Dendritic cell treated with granulocyte-macrophage colony-stimulating factor and Interleukin-4, amounts not matched to agents 40 ng/mL and 50 ng/mL, for 4 days (primary cell): ENCODE data around the gene CRYBA2.

ENCODE experiments used
- H3K27ac Mint-ChIP-seq: one replicate; pipeline ENCODE4 v1.8.0; 2022; ENCODE audit warnings: mild to moderate bottlenecking, mixed read lengths
- H3K27me3 Mint-ChIP-seq: one replicate; pipeline ENCODE4 v1.8.0; 2022; ENCODE audit warnings: mild to moderate bottlenecking, mixed read lengths
- H3K36me3 Mint-ChIP-seq: one replicate; pipeline ENCODE4 v1.8.0; 2022; ENCODE audit warnings: low read depth, mixed read lengths
- H3K4me1 Mint-ChIP-seq: one replicate; pipeline ENCODE4 v1.8.0; 2022; ENCODE audit warnings: low read depth, mixed read lengths
- H3K4me3 Mint-ChIP-seq: one replicate; pipeline ENCODE4 v1.8.0; 2022; ENCODE audit warnings: mild to moderate bottlenecking, moderate library complexity, mixed read lengths
- H3K9me3 Mint-ChIP-seq: one replicate; pipeline ENCODE4 v1.8.0; 2022; ENCODE audit warnings: mixed read lengths
- intact Hi-C: fragments of 100-400 bp; cut with micrococcal nuclease; formaldehyde crosslinking; loops from one replicate; pipeline ENCODE4 v1.15.0; 2022

CRYBA2 gene

GRCh38 chr2:219028996-219029828 is 36.0 kb upstream of the CRYBA2 start:
- Mint-ChIP-seq H3K27me3 (peaks cover 24% of the 10 kb centered on the region), H3K36me3 (no peaks in the 10 kb centered on the region), H3K4me3 (no peak overlapping the region), H3K9me3 (no peaks in the 10 kb centered on the region), H3K27ac (no peak overlapping the region), H3K4me1 (no peaks in the 10 kb centered on the region)
- intact Hi-C loops: loop anchor here (1.0 kb wide), 2 partner anchors 90 to 126 kb away; no protein-coding TSS in a partner anchor

GRCh38 chr2:219028141-219028540 is 34.9 kb upstream of the CRYBA2 start:
- peaks cover 18% of the 10 kb centered on the region for H3K27me3 Mint-ChIP-seq
- H3K9me3 Mint-ChIP-seq: no peaks in the 10 kb centered on the region
- H3K4me1 Mint-ChIP-seq: no peaks in the 10 kb centered on the region
- no peak overlapping the region for H3K4me3 Mint-ChIP-seq
- intact Hi-C loops: no loop called here
- H3K27ac Mint-ChIP-seq: no peak overlapping the region
- H3K36me3 Mint-ChIP-seq: no peaks in the 10 kb centered on the region

GRCh38 chr2:219027511-219028055 is 34.4 kb upstream of the CRYBA2 start:
- H3K4me3 Mint-ChIP-seq: no peak overlapping the region
- intact Hi-C loops: no loop called here

GRCh38 chr2:219026946-219027345 is 33.7 kb upstream of the CRYBA2 start:
- Mint-ChIP-seq H3K4me1 (no peaks in the 10 kb centered on the region), H3K9me3 (no peaks in the 10 kb centered on the region)

More at GRCh38 chr2:219027511-219028055, 34.4 kb upstream of the CRYBA2 start:
- no peaks in the 10 kb centered on the region for H3K4me1 Mint-ChIP-seq
- H3K9me3 Mint-ChIP-seq: no peaks in the 10 kb centered on the region
- H3K27me3 Mint-ChIP-seq: peaks cover 15% of the 10 kb centered on the region
- H3K27ac Mint-ChIP-seq: no peak overlapping the region
- no peaks in the 10 kb centered on the region for H3K36me3 Mint-ChIP-seq

GRCh38 chr2:219025637-219026585 is 32.7 kb upstream of the CRYBA2 start:
- Mint-ChIP-seq H3K9me3 (no peaks in the 10 kb centered on the region), H3K27ac (no peak overlapping the region), H3K4me1 (peaks cover 3% of the 10 kb centered on the region), H3K4me3 (no peak overlapping the region), H3K27me3 (peaks cover 6% of the 10 kb centered on the region), H3K36me3 (no peaks in the 10 kb centered on the region)
- intact Hi-C loops: no loop called here

More at GRCh38 chr2:219026946-219027345, 33.7 kb upstream of the CRYBA2 start:
- H3K4me3 Mint-ChIP-seq: no peak overlapping the region
- no peak overlapping the region for H3K27ac Mint-ChIP-seq
- peaks cover 9% of the 10 kb centered on the region for H3K27me3 Mint-ChIP-seq
- no peaks in the 10 kb centered on the region for H3K36me3 Mint-ChIP-seq
- intact Hi-C loops: no loop called here

- intact Hi-C loops: no loop called here
- no peak overlapping the region for H3K27ac Mint-ChIP-seq
- no peaks in the 10 kb centered on the region for H3K36me3 Mint-ChIP-seq
- no peaks in the 10 kb centered on the region for H3K9me3 Mint-ChIP-seq
- no peak overlapping the region for H3K4me3 Mint-ChIP-seq
- H3K27me3 Mint-ChIP-seq: peaks cover 6% of the 10 kb centered on the region
- H3K4me1 Mint-ChIP-seq: peaks cover 6% of the 10 kb centered on the region
Observed at GRCh38 chr2:219024059-219024458, 30.8 kb upstream of the CRYBA2 start.

- Mint-ChIP-seq H3K27me3 (peaks cover 3% of the 10 kb centered on the region), H3K9me3 (no peaks in the 10 kb centered on the region), H3K4me1 (peaks cover 6% of the 10 kb centered on the region), H3K4me3 (no peak overlapping the region), H3K27ac (no peak overlapping the region), H3K36me3 (no peaks in the 10 kb centered on the region)
- intact Hi-C loops: no loop called here
Observed at GRCh38 chr2:219023045-219023605, 29.9 kb upstream of the CRYBA2 start.

GRCh38 chr2:219022616-219023015 is 29.4 kb upstream of the CRYBA2 start:
- Mint-ChIP-seq H3K4me3 (no peak overlapping the region), H3K9me3 (no peaks in the 10 kb centered on the region), H3K4me1 (peaks cover 6% of the 10 kb centered on the region), H3K36me3 (no peaks in the 10 kb centered on the region), H3K27ac (no peak overlapping the region), H3K27me3 (peaks cover 3% of the 10 kb centered on the region)
- intact Hi-C loops: no loop called here

GRCh38 chr2:219022041-219022440 is 28.8 kb upstream of the CRYBA2 start:
- no peaks in the 10 kb centered on the region for H3K36me3 Mint-ChIP-seq
- no peaks in the 10 kb centered on the region for H3K9me3 Mint-ChIP-seq
- no peak overlapping the region for H3K27ac Mint-ChIP-seq
- H3K4me1 Mint-ChIP-seq: peaks cover 6% of the 10 kb centered on the region
- intact Hi-C loops: no loop called here
- no peak overlapping the region for H3K4me3 Mint-ChIP-seq
- peaks cover 3% of the 10 kb centered on the region for H3K27me3 Mint-ChIP-seq

GRCh38 chr2:219021591-219021990 is 28.4 kb upstream of the CRYBA2 start:
- no peak overlapping the region for H3K27ac Mint-ChIP-seq
- peaks cover 3% of the 10 kb centered on the region for H3K27me3 Mint-ChIP-seq
- no peak overlapping the region for H3K4me3 Mint-ChIP-seq
- no peaks in the 10 kb centered on the region for H3K36me3 Mint-ChIP-seq
- peaks cover 6% of the 10 kb centered on the region for H3K4me1 Mint-ChIP-seq
- H3K9me3 Mint-ChIP-seq: no peaks in the 10 kb centered on the region
- intact Hi-C loops: no loop called here

GRCh38 chr2:219020604-219021365 is 27.6 kb upstream of the CRYBA2 start:
- H3K4me1 Mint-ChIP-seq: peaks cover 6% of the 10 kb centered on the region
- H3K9me3 Mint-ChIP-seq: no peaks in the 10 kb centered on the region
- intact Hi-C loops: no loop called here
- H3K27me3 Mint-ChIP-seq: peaks cover 3% of the 10 kb centered on the region
- no peak overlapping the region for H3K27ac Mint-ChIP-seq
- H3K4me3 Mint-ChIP-seq: no peak overlapping the region
- no peaks in the 10 kb centered on the region for H3K36me3 Mint-ChIP-seq

GRCh38 chr2:219019436-219019835 is 26.2 kb upstream of the CRYBA2 start:
- no peaks in the 10 kb centered on the region for H3K36me3 Mint-ChIP-seq
- H3K9me3 Mint-ChIP-seq: no peaks in the 10 kb centered on the region
- no peak overlapping the region for H3K27ac Mint-ChIP-seq
- intact Hi-C loops: no loop called here
- H3K27me3 Mint-ChIP-seq: peaks cover 6% of the 10 kb centered on the region
- no peak overlapping the region for H3K4me3 Mint-ChIP-seq
- peaks cover 6% of the 10 kb centered on the region for H3K4me1 Mint-ChIP-seq

- Mint-ChIP-seq H3K27ac (no peak overlapping the region), H3K27me3 (peaks cover 12% of the 10 kb centered on the region), H3K9me3 (no peaks in the 10 kb centered on the region), H3K36me3 (no peaks in the 10 kb centered on the region), H3K4me3 (no peak overlapping the region), H3K4me1 (peaks cover 6% of the 10 kb centered on the region)
- intact Hi-C loops: no loop called here
Observed at GRCh38 chr2:219018726-219019125, 25.5 kb upstream of the CRYBA2 start.
